Fibroblast of the aortic adventitia (primary cell): Measurements from ENCODE around the gene NFIA. TPM values are rescaled to one million over a fixed set of nuclear protein-coding genes. Genes with fewer than 3 reads are reported as not detected.

Experiments
- DNase-seq: peaks from one replicate; pipeline ENCODE4 v3.0.0-alpha.2; 2010; ENCODE audit warnings: low read depth
- H3K4me3 ChIP-seq: 2 replicates; pipeline ENCODE4 v1.5.1; 2011; ENCODE audit warnings: low read depth, mild to moderate bottlenecking, control low read depth, low read length, moderate library complexity
- CTCF ChIP-seq: IDR thresholded peaks from 2 replicates; pipeline ENCODE4 v1.5.1; 2011; ENCODE audit warnings: mild to moderate bottlenecking, low read length, control low read depth, inconsistent platforms; ENCODE audit not compliant: insufficient read depth
- total RNA-seq: library from RNA; depleted of rRNA; stranded (reverse); fragments of >200 nt; gene quantifications from 2 replicates; pipeline ENCODE4 v1.2.3, GENCODE V29; 2012; ENCODE audit warnings: low replicate concordance

NFIA gene
- total RNA-seq, 1 donor = 32.0 TPM

DNA sequence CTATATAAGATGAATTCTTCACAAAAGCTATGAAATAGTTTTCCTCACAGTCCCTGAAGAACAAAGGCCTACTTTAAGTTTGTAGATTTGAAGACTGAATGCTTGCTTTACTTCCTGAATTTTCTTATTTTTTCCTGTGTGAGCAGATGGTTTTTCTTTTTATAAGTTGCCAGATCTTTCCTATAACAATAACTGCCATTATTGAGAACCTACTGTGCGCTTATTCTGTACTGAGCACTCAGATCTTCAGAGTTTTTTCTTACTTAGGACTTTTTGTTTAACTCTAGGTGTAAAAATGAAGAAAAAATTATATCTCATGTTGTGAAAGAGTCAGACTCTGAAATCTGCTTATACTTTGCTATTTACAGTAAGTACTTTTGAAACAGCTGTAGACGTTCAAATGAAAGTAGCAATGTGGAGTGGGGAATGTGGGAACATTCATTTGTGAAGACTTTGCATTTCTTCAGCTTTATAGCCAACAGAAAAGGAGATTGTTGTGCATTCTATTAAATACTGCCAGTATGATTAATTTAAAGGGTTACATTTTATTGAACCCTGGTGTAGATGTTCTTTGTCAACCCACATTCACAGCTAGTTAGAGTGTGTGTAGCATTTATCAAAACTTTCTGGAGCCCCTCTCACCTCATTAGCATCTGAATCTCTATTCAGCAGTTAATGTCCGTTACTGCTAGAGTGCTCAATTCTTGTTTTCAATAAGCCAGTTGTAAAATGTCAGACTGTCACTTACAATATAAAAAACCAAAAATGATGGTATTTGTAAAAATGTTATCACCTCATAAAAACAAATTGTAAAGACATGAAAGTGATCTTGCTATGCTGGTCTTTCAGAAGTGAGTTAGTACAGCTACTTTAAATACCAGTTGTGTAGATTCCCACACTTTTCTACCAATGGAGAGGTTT lies 29.0 kb downstream of the NFIA start:
- TF ChIP-seq CTCF = no peak
- peak; percentile 49 for DNase-seq
- H3K4me3 ChIP-seq = no peak overlapping the region

GRCh38 chr1:61114178-61114870 lies 32.0 kb downstream of the NFIA start:
- no peak for TF ChIP-seq CTCF
- no peak overlapping the region for H3K4me3 ChIP-seq

GRCh38 chr1:61115436-61115835 lies 33.1 kb downstream of the NFIA start:
- DNase-seq = no peak
- TF ChIP-seq CTCF = no peak
- no peak overlapping the region for H3K4me3 ChIP-seq

More at GRCh38 chr1:61114178-61114870, 32.0 kb downstream of the NFIA start:
- DNase-seq = no peak

DNA sequence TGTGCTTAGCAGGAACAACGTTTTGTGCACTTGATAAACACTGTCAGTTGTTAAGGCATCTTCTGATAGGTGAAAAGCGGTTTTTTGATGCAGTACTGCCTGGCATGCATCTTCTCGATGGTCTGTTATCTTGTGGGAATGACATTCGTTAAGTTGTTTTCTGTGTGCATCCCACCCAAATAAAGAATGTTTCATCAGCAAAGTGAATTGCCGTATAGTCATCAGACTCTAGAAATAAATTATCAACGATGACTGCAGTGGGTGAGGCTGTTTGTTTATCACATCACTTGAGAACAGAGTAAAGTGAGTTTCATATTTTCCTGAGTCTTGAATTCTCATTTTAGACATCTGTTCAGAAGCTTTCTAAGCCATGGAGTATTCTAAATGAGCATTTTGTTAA lies 34.1 kb downstream of the NFIA start:
- no peak for TF ChIP-seq CTCF
- H3K4me3 ChIP-seq = no peak overlapping the region
- peak; percentile 49 for DNase-seq

DNA sequence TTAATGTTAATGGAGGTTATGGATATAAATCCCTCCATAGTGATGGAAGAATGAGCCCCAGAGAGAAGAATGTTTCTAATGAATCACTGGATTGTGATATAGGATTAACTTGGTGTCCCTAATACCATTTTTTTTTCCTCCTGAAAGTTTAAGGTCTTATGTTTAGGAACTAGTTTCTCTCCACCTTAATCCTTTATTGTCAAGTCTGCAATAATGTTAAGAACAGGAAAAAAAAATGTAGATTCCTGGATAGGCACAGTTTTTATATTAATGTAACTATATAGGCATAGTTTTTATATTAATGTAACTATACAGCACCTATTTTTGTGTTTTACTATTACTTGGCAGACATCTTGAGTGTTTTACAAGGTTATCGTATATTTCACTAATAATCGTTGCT lies 34.9 kb downstream of the NFIA start:
- no peak for TF ChIP-seq CTCF
- H3K4me3 ChIP-seq = no peak overlapping the region
- DNase-seq = no peak

DNA sequence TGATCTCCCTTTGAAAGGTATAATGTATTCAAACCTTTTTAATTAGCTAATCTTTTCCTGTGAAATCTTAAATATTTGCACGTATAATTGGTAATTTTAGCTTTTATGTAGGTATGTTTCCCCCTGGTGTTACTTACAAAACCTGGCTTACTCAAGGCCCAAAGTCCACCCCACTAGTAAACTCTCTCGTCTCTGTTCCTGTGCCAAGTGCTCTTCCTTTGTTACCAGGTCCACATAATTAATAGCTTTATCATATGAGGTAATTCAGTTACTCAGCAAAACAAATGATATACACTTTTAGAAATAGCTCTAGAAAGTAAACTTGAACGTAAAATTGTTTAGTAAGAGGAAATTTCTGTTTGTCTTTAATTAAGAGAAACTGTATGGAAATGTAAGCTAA lies 36.7 kb downstream of the NFIA start:
- TF ChIP-seq CTCF = no peak
- no peak for DNase-seq
- H3K4me3 ChIP-seq = no peak overlapping the region
